HepG2 (cell line): Measurements from ENCODE around the gene VPS54. TPM values are rescaled to one million over a fixed set of nuclear protein-coding genes. Genes with fewer than 3 reads are reported as not detected.
A peak's percentile ranks its signal among the peaks of the same experiment; 100 is the strongest.

Experiments used
- FOXP4 ChIP-seq: sonication (generic); formaldehyde crosslinking; IDR thresholded peaks from 2 replicates; pipeline ENCODE4 v1.4.0; 2020; ENCODE audit warnings: missing genetic modification reagents
- GFI1 ChIP-seq: sonication (generic); formaldehyde crosslinking; IDR thresholded peaks from 2 replicates; pipeline ENCODE4 v1.5.0; 2020; ENCODE audit warnings: missing genetic modification reagents, mild to moderate bottlenecking, borderline replicate concordance
- MXD3 ChIP-seq: IDR thresholded peaks from 2 replicates; pipeline ENCODE4 v1.6.1; 2016; ENCODE audit warnings: mild to moderate bottlenecking, missing biosample characterization, missing genetic modification reagents
- PHF5A ChIP-seq: IDR thresholded peaks from one replicate; pipeline ENCODE4 v1.6.1; 2018; ENCODE audit warnings: low read depth, missing genetic modification reagents; ENCODE audit not compliant: unreplicated experiment
- TARDBP ChIP-seq: sonication (generic); formaldehyde crosslinking; IDR thresholded peaks from 2 replicates; pipeline ENCODE4 v1.8.0; 2022; ENCODE audit warnings: mild to moderate bottlenecking, missing genetic modification reagents
- TBL1XR1 ChIP-seq: fragments of 150-350 bp; IDR thresholded peaks from 2 replicates; pipeline ENCODE4 v1.6.1; 2014; ENCODE audit warnings: borderline replicate concordance, low read length; ENCODE audit not compliant: partially characterized antibody
- TFDP2 ChIP-seq: sonication (generic); formaldehyde crosslinking; IDR thresholded peaks from 2 replicates; pipeline ENCODE4 v1.4.0; 2020; ENCODE audit warnings: missing genetic modification reagents
- ZFP36L1 ChIP-seq: sonication (generic); formaldehyde crosslinking; IDR thresholded peaks from 2 replicates; pipeline ENCODE4 v1.8.0; 2022; ENCODE audit warnings: mild to moderate bottlenecking, missing genetic modification reagents, moderate library complexity
- ZFP91 ChIP-seq: sonication (generic); formaldehyde crosslinking; IDR thresholded peaks from 2 replicates; pipeline ENCODE4 v1.9.0; 2022; ENCODE audit warnings: missing genetic modification reagents, mild to moderate bottlenecking, borderline replicate concordance
- ZHX2 ChIP-seq, 2 experiments: sonication (generic) in 1 of 2; formaldehyde crosslinking in 1 of 2; IDR thresholded peaks; 2 replicates each; pipeline versions ENCODE4 v1.6.1 to v1.9.0; 2014 to 2022; ENCODE audit warnings: antibody characterized with exemption in 1 of 2, borderline replicate concordance in 1 of 2, inconsistent platforms in 1 of 2, low read depth in 1 of 2, missing genetic modification reagents in 1 of 2
- ZNF264 ChIP-seq: sonication (generic); formaldehyde crosslinking; IDR thresholded peaks from 2 replicates; pipeline ENCODE4 v1.4.0; 2020; ENCODE audit warnings: missing genetic modification reagents
- ZNF414 ChIP-seq: sonication (generic); formaldehyde crosslinking; IDR thresholded peaks from 2 replicates; pipeline ENCODE4 v1.5.0; 2020; ENCODE audit warnings: missing genetic modification reagents
- ZNF639 ChIP-seq: conservative IDR thresholded peaks from 2 replicates; pipeline ENCODE4 v1.6.1; 2018; ENCODE audit warnings: missing genetic modification reagents
- ZNF850 ChIP-seq: sonication (generic); formaldehyde crosslinking; conservative IDR thresholded peaks from 2 replicates; pipeline ENCODE4 v1.9.0; 2021; ENCODE audit warnings: mild to moderate bottlenecking, missing genetic modification reagents
- polyA plus RNA-seq, 8 experiments: library from polyadenylated mRNA; depleted of rRNA in 3 of 8; stranded (reverse) in 7 of 8; unstranded in 1 of 8; fragments of >200 nt; fragmentation: Illumina TruSeq in 4 of 8; extraction: Trizol in 4 of 8; gene quantifications; 2 replicates each; pipeline versions ENCODE4 v1.2.1 to v1.2.3, GENCODE V29; 2011 to 2016; ENCODE audit warnings: low read depth in 4 of 8, missing spikeins in 1 of 8, mixed read lengths in 1 of 8; ENCODE audit not compliant: insufficient read depth in 1 of 8
- total RNA-seq, 5 experiments: library from RNA; depleted of rRNA; stranded (reverse); fragments of >200 nt; fragmentation: Illumina TruSeq; extraction: Trizol; gene quantifications; 2 replicates each; pipeline ENCODE4 v1.2.3, GENCODE V29; 2016; ENCODE audit warnings: low read depth in 1 of 5

Gene VPS54
- total and polyA plus RNA-seq, 2 of the 13 experiments (the other 11 are each of a cell fraction or from before 2014, with no cell fraction given) = 64.7 to 77.5 TPM

- no peak for TF ChIP-seq ZHX2 (IDR thresholded peaks at IDR 0.05; ENCODE audit: low read depth)
- peak; percentile 84; the same call in 1 of the 2 replicates for TF ChIP-seq ZHX2 (CRISPR knock-in tag; IDR thresholded peaks at IDR 0.05; ENCODE audit: borderline replicate concordance)
- peak; percentile 78; the same call in 1 of the 2 replicates for TF ChIP-seq ZNF264 (CRISPR knock-in tag)
- TF ChIP-seq ZFP91 (CRISPR knock-in tag) = no peak
- no peak; the same call in 1 of the 2 replicates for TF ChIP-seq ZNF414 (CRISPR knock-in tag)
- peak; percentile 85 for TF ChIP-seq TARDBP
- TF ChIP-seq ZNF850 = no peak
- peak; percentile 98 for TF ChIP-seq FOXP4 (CRISPR knock-in tag)
- TF ChIP-seq TFDP2 = no peak
- TF ChIP-seq ZNF639 (CRISPR knock-in tag) = no peak
- TF ChIP-seq TBL1XR1 = peak; percentile 74
- TF ChIP-seq PHF5A (CRISPR knock-in tag) = peak; percentile 87
- peak; percentile 81 for TF ChIP-seq GFI1
- TF ChIP-seq ZFP36L1 (CRISPR knock-in tag) = 0 out of 2 replicates have a peak, but pooled peaks have one; percentile 43
- no peak for TF ChIP-seq MXD3
Observed at GRCh38 chr2:63983986-63984605, 35.1 kb downstream of the VPS54 start (continued).
